Stimulated activated CD4-positive, alpha-beta T cell treated with anti-CD3 and anti-CD28 coated beads, Interleukin-1b, Interleukin-23, amount 100 ng/mL, for 48 hours (primary cell): ENCODE data around the gene CDH4.

Experiments
- DNase-seq: peaks from one replicate; pipeline ENCODE4 v3.0.0-alpha.2; 2020

Gene CDH4

DNA sequence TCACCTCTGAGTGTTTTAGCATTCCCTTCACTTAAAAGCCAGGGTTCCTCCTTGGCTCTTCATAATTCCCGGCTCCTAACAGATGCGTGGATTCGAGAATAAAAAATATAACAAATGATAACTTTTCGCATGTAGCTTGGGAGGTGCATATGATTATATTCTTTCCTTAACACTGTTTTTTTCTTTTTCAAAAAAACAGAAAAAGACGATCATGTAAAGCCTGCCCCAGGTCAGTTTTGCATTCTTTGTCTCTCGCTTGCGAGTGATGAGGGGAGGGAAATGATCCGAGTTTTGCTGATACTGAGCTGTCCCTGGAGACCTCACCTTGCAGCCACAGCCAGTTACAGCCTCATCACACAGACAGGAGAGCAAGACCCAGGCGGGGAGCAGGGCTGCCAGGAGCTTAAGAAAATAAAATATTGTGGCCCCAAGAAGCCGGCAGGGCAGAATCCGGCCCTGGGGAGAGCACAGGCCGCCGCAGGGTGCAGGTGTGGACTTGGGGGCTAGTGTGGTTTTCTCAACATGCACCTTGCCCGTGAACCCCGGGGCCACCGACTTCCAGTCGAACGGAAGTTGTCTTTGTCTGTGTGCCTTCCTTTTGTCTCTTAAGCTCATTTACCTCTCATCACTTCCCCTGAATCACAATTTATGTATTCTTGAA, 511.8 kb downstream of the CDH4 start:
- DNase-seq = no peak

DNA sequence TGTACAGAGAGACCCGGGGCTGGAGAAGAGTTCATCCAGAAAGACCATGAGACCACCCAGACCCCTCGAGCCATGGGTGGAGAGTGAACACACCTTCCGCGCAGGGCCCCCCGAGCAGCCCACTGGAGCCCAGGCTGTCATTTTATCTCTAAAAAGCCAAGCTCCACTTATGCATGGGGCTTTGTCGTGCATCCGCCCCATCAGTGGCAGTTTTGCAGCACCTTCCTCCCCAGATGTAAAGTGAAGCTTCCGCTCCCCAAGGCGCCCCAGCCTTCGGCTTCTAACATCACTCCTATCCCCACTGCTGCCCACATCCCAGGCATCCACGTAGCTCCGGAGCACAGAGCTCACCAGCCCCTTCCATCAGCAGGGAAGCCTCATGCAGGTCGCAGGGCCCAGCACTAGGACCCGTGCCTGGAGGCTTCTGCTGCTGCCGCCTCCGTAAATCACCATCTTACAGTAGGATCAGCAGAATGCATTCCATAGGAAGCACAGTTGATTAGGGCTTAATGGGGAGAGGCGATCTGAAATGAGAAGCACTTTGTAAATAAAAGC, 512.5 kb downstream of the CDH4 start:
- DNase-seq = no peak

DNA sequence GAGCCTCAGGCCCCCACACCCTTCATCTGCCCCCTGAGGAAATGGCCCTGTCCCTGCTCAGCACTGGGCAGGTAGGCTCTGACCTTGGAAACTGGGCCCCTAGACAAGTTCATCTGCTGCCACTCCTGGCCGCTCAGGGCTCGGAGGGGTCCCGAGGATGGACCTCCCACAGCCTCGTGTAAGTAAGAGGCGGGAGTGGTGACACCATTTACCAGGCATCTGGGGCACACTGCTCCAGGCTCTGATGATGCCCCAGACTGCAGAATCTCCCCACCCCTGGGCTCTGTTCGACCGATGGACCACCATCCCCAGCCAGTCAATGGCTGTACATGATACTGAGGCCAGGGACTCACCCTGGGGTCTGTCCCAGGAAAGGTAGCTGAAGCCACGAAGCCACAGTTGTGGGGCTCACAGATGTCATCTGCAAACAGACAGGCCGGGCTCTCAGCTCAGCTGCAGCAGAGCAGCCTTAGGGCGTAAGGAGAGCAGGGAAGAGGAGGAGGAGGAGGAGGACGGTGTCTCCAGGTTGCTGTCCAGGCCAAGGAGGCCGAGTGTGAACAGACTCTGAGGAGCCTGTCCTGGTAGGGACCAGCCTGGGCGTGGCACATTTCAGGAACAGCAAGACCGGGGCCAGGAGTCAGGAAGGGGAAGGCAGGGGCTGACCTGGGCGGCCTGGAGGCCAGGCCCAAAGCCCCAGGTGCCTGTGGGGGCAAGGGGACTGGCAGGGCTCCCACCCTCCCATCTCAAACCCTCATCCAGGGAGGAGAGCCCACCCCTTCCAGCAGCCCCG, 513.2 kb downstream of the CDH4 start:
- DNase-seq = no peak

DNA sequence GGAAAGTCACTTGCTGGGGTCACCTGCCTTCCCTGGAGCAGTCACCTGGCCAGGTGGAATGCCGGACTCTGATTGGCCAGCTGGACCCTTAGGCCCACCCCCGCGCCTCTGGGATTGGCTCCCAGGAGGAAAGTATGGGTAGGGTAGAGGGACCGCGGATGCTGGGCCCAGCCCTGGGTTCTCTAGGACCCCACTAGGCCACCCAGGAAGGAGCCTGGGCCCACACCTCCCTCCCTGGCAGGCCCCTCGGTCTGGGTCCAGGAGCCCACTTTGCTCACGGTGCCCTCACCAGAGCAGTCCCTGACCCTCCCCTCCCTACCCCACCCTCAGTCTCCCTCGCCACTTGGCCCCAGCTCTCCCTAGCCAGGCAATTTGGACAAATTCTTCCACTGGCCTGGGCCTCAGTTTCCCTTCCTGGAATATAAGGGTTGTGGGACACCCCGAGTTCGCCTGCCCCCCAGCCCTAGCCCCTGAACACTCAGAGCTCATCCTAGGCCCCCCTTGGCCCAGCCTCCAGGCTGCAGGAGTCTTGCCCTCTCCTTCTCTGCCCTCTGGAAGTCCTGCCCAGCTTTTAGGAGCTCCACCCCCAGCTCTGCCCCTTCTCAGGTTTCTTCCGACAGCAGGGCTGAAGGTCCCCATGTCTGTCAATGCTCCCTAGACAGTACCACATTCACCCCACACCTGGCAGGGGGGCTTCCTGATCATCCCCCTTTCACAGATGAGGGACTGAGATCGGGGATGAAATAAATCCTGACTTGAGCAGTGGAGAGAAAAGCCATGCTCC, 514.0 kb downstream of the CDH4 start:
- no peak for DNase-seq

DNA sequence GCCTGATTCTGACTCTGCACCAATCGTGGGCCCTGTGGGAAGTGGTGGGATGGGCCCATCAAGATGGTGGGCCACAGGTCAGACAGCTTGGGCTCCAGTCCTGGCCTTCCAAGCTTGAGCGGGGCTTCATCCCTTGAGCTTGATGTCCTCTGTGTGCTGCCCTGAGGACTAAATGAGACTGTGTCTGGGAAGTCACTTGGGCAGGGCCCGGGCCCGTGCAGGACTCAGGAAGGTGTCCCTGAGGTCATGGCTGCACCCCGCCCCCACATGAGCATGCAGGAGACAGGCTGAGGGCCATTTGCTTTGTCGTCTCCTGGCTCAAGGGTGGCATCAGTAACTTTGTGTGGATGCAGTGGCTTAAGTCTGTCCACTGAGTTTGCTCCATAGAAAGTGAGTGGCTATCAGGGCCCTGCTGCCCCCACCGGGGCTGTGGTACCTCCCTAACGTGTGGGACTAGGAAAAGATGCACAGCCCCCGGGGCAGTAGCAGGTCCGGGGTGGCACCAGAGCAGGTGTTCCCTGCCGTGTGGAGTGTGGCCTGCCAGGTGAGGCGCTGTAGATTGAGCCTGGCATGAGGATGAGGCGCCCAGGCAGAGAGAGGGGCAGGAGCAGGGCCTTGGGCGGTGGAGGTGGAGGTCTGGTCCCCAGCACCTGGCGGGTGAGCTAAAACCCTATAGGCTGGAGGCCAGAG, 515.0 kb downstream of the CDH4 start:
- no peak for DNase-seq

DNA sequence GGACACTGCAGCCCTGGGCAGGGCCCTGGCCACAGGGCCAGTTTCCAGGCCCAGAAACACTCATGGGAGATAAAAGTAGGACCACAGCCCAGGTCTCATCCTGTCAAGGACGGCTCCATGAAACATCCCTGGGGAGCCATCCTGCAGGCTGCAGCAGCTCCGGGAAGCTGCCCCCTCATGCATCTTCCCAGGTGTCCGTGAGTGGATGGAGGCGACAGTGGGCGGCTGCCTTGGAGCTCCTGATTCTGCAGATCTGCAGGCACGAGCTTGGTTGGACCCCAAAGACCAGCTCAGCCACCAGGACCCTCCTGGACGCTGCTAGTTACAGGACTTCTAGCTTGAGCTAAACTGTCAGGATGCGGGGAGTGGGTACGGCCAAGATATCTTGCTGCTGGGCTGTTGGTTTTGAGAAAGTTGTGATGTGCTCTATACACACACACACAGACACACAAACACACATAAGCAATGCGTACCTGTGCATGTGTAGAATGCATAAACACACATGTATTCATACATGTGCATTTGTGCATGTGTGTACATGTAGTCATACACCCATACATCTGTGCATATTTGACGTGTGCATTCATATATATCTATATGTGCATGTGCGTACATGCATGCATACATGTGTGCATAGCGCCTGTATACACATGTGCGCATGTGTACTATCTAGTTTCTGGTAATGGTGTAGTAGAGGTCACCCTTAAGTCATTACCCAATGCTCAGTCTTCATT, 515.9 kb downstream of the CDH4 start:
- no peak for DNase-seq

DNA sequence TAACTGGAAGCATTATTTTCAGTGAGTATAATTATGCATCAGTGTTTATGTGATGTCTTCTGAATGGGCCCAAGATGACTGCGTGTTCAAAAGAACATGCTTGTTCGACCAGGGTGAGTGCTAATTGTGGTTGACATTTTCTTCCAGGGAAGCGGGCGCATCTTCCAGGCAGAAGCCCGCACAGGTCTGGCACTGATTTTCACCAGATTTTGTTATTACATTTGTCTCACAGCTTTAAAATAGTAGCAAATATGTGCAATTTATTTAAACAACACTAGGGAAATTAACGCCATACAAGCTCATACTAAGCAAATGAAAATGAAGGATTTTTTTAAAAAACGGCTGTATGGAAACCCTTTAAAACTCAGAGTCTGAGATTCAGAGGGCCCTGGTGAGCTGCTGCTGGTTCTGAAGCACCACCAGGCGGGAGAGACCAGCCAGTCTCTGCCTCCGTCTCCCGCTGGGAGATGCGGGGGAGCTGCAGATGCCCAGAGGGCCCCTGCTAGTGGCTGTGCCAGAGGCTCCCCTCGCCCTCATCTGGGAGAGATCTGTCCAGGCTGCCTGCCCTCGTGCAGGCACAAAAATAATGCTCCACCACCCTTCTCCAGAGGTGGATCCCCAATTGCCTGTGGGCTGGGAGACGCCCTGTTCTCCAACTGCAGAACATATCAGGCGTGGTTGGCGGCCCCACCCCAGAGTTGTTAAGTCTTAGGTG, 516.7 kb downstream of the CDH4 start:
- no peak for DNase-seq

DNA sequence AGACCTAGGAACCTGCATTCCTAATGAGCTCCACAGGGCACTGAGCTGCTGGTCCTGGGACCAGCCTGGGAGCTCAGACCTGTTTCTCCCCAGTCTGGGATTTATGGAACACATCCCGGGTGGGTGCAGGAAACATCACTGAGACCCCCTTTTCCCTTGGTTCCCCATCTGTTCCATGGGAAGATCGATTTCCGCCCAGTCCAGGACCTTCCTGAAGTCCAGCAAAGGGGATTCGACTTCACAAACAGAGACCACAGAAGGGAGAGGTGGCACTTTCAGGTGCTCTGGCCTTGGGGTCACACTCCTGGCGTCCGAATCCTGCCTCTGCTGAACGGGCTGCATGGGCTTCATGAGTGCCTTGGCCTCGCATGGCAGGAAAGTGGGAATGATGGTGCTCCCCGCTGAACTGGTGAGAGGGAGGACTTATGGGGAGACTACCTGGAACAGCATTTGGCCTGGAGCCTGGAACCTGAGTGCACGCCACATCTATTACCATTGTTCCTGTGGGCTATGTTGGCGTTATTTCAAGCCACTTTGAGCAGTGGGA, 517.3 kb downstream of the CDH4 start:
- no peak for DNase-seq

DNA sequence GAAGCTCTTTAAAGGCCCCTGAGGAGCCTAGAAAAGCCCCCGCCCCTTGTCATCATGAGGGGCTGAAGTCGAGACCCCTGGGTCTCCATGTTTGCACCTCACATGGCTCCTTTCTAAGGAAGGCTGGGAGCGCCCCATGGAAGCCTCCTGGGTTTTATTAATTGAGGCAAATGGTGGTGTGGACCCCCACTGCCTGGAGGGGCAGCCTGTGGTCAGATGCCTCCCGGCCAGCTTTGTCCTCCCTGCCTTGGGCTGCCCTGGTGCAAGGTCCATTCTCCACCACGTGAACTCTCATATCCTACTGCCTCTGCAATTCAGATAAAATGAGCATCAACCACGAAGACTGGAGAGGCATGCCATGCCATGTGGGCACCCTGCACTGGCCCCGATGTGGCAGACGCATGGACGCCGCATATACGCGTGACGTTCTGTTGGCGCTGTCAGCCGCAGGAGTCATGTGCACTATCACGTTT, 518.1 kb downstream of the CDH4 start:
- no peak for DNase-seq

DNA sequence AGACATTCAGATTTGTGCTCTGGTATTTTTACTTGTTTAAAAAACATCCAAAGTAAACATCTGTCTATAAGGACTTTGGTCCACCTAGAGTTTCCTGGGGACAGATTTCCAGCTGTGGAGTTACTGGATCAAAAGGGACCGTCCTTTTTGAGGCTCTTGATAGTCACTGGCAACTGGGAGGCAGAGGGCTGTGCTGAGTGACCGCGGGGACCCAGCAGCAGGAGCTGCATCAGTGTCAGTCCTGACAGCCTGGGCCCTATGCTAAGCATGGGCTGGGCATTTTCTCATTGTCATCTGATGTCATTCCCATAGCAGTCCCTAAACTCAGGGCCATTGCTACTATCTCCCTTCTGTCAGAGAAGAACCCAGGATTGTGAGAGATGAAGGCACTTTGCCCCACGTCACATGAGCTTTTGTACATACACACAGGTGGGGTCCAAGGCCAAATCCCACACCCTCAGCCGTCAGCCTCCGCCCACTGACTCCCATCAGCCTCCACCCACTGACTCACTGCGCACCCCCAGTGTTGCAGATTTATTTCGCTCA, 519.8 kb downstream of the CDH4 start:
- no peak for DNase-seq

DNA sequence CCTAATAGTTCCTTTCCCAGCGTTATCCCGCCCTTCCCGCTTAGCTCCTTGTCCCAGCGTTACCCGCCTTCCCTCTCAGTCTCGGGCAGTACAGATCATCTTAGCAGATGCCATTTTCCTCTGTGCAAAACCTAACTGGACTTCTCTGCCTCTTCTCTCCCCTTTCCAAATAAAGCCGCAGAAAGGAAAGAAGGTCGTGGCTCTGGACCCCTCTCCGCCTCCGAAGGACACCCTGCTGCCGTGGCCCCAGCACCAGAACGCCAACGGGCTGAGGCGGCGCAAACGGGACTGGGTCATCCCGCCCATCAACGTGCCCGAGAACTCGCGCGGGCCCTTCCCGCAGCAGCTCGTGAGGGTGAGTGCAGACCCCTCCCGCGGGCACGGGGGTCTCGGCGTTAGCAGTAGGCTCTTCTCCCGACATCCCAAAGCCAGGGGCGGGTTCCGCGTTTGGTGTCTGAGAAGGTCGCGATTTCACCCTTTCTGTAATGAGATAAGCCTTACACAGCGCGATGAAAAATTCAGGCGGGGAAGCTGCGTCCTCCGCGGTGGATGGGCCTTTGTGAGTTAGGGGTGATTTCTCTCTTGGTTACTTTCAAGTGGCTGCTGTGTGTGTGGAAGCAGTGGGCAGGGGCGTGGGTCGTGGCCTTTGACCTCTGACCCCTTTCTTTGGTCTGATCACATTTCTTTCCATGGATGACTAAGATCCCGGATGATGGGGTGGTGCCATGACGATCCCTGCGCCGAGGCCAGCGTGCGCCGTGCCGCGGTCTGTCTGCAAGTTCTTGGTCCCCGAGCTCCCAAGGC, 521.0 kb downstream of the CDH4 start:
- DNase-seq = no peak

DNA sequence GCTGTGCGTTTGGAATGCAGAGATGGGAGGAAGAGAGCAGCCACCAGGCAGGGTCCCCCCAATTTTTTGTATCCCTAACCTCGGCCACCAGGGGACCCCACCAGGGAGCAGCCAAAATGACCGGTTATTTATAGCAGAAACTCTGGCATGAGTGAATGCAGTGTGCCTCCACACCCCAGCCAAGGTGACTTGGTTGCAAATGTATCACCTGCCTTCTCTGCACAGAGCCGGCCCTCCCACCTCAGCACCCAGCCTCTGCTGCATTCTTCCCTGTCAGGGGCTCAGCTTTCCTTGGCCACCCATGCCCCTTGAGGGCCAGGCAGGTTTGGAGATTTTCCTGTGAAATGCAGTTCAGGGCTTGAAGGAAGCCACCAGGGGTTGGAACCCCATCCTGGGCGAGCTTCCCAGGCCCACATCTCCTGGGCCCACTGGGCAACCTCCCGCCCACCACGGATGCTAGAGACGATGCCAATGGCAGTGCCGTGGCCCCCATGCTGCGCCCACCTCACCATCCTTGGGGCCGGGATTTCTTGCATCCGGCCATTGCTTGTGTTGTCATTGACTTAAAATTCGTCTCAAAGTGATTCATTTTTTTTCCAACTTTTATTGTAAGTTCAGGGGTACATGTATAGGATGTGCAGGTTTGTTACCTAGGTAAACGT, 522.0 kb downstream of the CDH4 start:
- no peak for DNase-seq

DNA sequence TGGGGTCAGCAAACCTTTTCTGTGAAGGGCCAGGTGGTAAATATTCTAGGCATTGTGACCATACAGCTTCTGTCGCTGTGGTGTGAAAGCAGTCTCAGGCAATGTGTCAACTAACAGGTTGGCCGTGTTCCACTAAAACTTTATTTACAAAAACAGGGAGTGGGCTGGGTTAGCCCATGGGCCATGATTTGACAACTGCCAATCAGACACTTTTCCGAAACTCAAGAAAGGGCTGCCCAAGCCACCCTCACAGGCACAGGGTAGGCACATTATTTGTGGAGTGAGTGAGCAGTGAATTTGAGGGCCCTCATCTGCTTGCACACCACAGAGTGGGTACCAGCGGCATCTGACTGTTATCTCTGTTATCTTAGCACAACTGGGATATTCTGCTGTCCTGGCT, 523.4 kb downstream of the CDH4 start:
- no peak for DNase-seq

DNA sequence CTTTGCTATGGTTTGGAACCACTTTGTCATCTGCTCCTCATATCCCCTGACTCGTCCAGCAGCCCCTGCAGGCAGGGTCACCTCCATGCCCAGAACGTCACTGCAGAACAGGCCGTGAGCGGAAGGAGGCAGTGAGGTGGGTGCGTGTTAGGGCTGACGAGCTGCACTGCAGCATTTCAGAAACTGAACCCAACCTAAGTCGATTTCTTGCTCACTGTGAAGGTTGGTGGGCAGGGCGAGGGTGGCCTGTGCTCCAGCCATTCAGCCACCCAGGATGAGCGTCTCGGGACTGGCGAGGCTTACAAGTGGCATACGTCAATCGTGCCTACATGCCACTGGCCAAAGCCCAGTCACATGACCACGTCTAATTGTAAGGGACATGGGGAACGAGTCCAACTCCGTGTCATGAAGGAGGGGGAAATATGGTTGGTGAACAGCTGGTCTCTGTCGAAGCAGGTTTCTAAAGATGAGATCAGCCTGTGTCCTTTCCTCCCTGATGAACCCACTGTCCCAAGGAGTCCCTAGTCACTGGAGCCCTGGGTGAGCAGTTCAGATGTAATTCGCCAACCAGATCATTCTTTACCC, 524.5 kb downstream of the CDH4 start:
- no peak for DNase-seq

DNA sequence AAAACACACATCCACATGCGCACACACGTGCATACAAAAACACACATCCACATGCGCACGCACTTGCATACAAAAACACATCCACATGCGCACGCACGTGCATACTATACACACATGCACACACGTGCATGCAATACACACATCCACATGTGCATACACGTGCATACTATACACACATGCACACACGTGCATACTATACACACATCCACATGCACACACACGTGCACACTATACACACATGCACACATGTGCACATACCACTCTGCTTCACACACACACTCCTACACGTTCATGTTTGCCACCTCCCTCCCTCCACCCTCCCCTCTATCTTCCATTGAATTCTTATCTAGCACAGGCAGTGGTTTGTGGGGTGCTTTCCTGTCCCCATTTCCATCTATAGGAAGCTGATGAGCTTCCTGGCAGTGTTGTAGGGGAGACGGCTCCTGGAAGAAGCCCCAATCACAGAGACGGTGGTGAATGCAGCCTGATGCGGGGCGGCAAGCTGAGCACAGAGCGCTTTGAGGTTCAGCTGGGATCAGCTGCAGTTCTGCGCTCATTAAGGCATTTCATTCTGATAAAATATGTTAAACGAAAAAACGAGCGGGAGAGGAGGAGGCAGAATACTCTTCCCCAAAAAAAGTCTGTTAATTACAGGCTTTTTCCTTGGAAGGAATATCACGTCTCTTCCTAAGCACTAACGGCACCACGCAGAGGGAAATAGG, 525.9 kb downstream of the CDH4 start:
- DNase-seq = no peak

DNA sequence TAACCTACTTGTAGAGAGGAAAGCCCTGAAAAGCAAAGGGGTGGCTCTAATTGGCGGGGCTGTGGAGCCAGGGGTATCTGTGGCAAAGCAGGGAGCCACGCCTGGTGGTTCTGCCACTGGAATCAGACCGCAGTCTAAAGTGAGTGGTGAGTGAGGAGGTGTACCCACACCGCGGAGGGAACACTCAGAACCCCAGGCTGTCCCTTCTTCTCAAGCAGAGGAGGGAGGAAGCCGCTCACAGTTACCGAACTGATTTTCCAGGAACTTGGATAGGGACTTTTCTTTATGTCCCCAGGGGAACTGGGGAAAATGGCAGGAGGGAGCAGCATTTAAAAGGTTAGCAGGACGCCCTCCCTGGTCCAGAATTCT, 526.4 kb downstream of the CDH4 start:
- no peak for DNase-seq

DNA sequence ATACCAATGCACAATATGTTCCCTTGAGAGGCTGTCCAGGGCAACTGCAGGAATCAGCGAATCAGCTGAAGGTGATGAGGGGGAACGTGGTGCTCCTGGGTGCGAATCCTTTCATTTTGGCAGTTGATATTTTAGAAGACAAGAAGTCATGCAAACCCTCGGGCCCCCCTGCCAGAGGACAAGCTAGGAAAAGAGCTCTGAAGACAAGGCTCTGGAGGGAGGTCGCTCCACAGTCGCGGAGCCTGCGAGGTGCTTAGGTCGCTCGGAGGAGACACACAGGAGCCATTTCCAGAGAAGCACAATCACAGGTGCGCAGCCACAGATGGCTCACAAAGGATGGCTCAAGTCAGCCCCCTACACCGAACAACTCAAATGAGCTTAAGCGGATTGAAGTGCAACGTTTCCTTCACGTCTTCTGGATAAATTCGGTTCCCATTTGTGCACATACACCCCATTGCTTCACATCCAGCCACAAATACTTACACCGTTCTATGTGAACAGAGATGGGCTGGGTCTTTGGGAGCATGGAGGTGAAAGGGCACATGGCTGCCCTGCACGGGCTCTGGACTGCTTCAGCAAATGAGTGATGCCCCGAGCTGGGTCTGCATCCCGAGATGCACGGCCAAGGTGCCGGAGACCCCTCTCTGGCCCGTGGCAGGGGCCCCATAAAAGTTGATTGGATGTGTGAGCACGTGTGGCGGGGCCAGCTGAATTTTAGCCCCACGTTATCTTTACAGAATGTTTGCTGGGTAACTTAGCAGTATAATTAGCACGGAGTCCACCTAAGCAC, 527.3 kb downstream of the CDH4 start:
- no peak for DNase-seq
